Measurements from ENCODE around the gene PABPC3. TPM values are rescaled to one million over a fixed set of nuclear protein-coding genes. Genes with fewer than 3 reads are reported as not detected.

PABPC3 gene
- total RNA-seq, 2 donors from 2014 or later: 0.09 to 4.5 TPM

DNA sequence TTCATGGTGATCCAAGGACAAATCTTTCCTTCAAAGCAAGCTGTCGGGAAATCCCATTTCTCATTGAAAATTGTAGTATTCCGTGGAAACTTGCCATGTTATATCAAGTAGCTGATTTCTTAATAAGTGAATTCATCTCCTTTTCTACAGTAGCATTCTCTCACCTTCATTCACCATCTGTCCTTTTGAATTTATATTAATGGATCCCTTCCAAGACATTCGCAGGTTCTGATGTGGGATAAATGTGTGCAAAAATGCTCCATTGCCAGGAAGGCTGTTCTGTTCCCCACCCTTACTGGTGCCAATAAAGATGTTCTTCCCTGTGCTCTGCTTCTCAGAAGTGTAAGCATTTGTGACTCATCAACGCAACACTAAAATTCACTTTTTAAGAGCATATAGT is 40.0 kb downstream of the PABPC3 start:
- WGBS: 74% methylated on average over 4 of the region's 4 CpGs
- DNase-seq (ENCODE audit: low spot score): no peak
- no peaks in the 10 kb centered on the region for H3K4me1 ChIP-seq (replicated peaks)
- intact Hi-C loops (cut with DNase I): no loop called here
- H3K36me3 ChIP-seq: no peaks in the 10 kb centered on the region
- TF ChIP-seq, protein P1, sequence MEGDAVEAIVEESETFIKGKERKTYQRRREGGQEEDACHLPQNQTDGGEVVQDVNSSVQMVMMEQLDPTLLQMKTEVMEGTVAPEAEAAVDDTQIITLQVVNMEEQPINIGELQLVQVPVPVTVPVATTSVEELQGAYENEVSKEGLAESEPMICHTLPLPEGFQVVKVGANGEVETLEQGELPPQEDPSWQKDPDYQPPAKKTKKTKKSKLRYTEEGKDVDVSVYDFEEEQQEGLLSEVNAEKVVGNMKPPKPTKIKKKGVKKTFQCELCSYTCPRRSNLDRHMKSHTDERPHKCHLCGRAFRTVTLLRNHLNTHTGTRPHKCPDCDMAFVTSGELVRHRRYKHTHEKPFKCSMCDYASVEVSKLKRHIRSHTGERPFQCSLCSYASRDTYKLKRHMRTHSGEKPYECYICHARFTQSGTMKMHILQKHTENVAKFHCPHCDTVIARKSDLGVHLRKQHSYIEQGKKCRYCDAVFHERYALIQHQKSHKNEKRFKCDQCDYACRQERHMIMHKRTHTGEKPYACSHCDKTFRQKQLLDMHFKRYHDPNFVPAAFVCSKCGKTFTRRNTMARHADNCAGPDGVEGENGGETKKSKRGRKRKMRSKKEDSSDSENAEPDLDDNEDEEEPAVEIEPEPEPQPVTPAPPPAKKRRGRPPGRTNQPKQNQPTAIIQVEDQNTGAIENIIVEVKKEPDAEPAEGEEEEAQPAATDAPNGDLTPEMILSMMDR (IDR thresholded peaks at IDR 0.05): no peak
- TF ChIP-seq POLR2A (IDR thresholded peaks at IDR 0.05): no peak
- no peak for TF ChIP-seq POLR2AphosphoS5 (IDR thresholded peaks at IDR 0.05)
- no peak overlapping the region for H3K27ac ChIP-seq
- no peaks in the 10 kb centered on the region for H3K9me3 ChIP-seq
- no peaks in the 10 kb centered on the region for H3K27me3 ChIP-seq (replicated peaks; ENCODE audit: insufficient read depth)
- no peak overlapping the region for H3K4me3 ChIP-seq

DNA sequence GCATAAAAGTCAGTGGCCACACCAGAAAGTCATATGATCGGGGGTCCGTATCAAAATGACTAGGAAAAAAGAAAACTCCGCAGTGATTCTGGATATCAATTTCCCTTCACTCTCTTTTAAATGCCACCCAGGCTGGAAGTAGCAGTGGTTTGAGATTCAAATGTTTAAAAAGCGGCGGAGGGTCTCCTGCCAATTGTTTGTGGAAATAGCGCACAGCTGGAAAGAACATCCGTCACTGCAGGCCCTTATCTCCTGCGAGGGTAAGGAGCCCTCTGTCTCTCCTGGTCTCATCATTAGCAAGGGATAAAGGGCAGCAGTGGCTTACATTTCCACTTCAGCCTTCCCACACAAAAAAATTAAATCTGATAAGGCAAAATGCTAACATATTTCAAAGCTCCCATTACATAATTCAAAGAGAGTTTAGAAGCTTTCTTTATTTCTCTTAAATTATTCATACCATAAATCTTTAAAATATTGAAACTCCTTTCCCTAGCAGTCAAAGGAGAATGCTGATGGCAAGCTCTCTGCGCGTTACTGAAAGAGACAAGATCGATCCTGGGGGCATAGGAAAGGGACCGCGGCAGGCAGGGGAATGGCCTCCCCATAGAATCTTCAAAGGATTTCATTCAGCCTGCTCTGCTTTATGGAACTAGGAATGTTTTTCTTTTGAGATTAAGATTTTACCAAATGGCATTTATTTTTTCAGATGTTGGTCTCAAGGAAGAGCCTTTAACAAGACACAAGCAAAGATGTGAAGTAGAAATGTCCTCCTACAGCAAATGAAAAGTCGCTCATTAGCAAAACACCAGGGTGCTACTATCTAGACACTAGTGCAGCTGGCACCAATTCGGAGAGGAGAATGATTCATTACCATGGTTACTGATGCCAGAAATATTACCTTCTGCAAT is 41.2 kb downstream of the PABPC3 start:
- DNase-seq (ENCODE audit: low spot score): no peak
- Histone ChIP-seq H3K27me3 (replicated peaks; ENCODE audit: insufficient read depth) (no peaks in the 10 kb centered on the region), H3K9me3 (no peaks in the 10 kb centered on the region), H3K4me1 (replicated peaks) (no peaks in the 10 kb centered on the region), H3K36me3 (no peaks in the 10 kb centered on the region), H3K27ac (no peak overlapping the region), H3K4me3 (no peak overlapping the region)
- 31% methylated on average over 15 of the region's 15 CpGs for WGBS
- TF ChIP-seq, protein P1 (IDR thresholded peaks at IDR 0.05): no peak
- no peak for TF ChIP-seq POLR2AphosphoS5 (IDR thresholded peaks at IDR 0.05)
- TF ChIP-seq POLR2A (IDR thresholded peaks at IDR 0.05): no peak
- intact Hi-C loops (cut with DNase I): no loop called here

DNA sequence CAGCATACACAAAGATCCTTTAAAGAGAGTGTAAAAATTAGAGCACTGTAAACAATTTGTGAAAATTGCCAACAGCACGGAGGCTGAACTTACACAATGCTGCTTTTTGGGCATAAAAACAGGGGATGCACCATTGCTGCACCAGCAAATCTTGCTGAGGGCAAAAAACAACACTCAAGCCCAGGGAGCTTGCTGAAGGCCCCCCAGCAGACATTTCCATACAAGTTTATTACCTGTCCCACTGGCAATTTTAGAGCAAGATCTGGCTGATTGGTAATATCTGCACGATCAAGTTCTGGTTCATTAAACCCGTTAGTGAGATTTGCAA is 41.8 kb downstream of the PABPC3 start:
- no peaks in the 10 kb centered on the region for H3K27me3 ChIP-seq (replicated peaks; ENCODE audit: insufficient read depth)
- DNase-seq (ENCODE audit: low spot score): no peak
- no peaks in the 10 kb centered on the region for H3K36me3 ChIP-seq
- no peaks in the 10 kb centered on the region for H3K4me1 ChIP-seq (replicated peaks)
- intact Hi-C loops (cut with DNase I): no loop called here
- H3K27ac ChIP-seq: no peak overlapping the region
- no peak for TF ChIP-seq POLR2AphosphoS5 (IDR thresholded peaks at IDR 0.05)
- no peak for TF ChIP-seq POLR2A (IDR thresholded peaks at IDR 0.05)
- TF ChIP-seq, protein P1 (IDR thresholded peaks at IDR 0.05): no peak
- H3K4me3 ChIP-seq: no peak overlapping the region
- WGBS: 59% methylated on average over 3 of the region's 3 CpGs
- no peaks in the 10 kb centered on the region for H3K9me3 ChIP-seq

DNA sequence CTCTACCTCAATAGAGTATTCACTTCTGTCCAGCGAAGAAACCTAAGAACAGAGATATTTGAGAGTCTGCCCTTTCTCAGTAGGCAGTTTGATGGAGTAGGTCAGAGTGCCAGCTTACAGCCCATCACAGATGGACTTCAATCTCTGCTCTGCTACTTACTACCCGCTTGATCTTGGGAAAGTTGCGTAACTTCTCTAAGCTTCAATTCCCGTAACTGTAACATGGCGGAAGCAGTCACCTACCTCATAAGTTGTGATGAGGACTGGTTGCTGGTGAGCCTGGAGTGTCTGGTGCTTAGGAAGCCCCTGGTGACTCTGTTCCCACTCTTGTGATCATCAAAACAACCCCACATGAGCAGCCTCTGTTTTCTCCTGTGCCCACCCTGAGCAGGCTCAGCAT is 45.1 kb downstream of the PABPC3 start:
- TF ChIP-seq POLR2AphosphoS5 (IDR thresholded peaks at IDR 0.05) (no peak), POLR2A (IDR thresholded peaks at IDR 0.05) (no peak)
- TF ChIP-seq, protein P1 (IDR thresholded peaks at IDR 0.05): no peak
- H3K27ac ChIP-seq: no peak overlapping the region
- DNase-seq (ENCODE audit: low spot score): no peak
- 79% methylated on average over 5 of the region's 5 CpGs for WGBS
- intact Hi-C loops (cut with DNase I): no loop called here
- no peaks in the 10 kb centered on the region for H3K4me1 ChIP-seq (replicated peaks)
- H3K36me3 ChIP-seq: no peaks in the 10 kb centered on the region
- H3K27me3 ChIP-seq (replicated peaks; ENCODE audit: insufficient read depth): no peaks in the 10 kb centered on the region
- no peaks in the 10 kb centered on the region for H3K9me3 ChIP-seq
- H3K4me3 ChIP-seq: no peak overlapping the region

DNA sequence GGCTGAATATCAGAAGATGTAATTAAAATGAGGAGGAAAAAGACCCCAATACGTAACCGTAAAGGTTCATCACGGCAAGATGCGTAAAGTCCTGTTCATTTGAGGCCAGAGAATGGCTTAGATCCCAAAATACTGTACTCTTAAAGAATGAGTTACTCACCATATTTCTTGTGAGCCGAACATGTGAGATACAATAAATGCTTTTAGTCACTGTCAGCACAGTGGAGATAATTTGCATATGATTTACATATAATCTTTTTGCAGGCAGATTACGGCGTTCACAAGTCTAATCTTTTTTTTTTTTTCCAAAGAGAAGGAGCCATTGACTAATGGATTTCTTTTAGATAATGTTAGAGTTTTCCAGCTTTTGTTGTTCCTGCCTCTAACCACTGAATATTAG is 47.8 kb downstream of the PABPC3 start:
- intact Hi-C loops (cut with DNase I): no loop called here
- WGBS: 79% methylated on average over 7 of the region's 7 CpGs
- Histone ChIP-seq H3K9me3 (no peaks in the 10 kb centered on the region), H3K27ac (no peak overlapping the region), H3K36me3 (no peaks in the 10 kb centered on the region), H3K27me3 (replicated peaks; ENCODE audit: insufficient read depth) (no peaks in the 10 kb centered on the region), H3K4me3 (no peak overlapping the region), H3K4me1 (replicated peaks) (no peaks in the 10 kb centered on the region)
- DNase-seq (ENCODE audit: low spot score): no peak
- TF ChIP-seq POLR2AphosphoS5 (IDR thresholded peaks at IDR 0.05) (no peak), POLR2A (IDR thresholded peaks at IDR 0.05) (no peak)
- TF ChIP-seq, protein P1 (IDR thresholded peaks at IDR 0.05): no peak
